Embryonic facial prominence (tissue), 1 donor: ENCODE results near the gene CCDC59.

Experiments
- DNase-seq: peaks from one replicate; pipeline ENCODE4 v3.0.0-alpha.2; 2016; ENCODE audit errors: extremely low spot score

The CCDC59 gene

DNA sequence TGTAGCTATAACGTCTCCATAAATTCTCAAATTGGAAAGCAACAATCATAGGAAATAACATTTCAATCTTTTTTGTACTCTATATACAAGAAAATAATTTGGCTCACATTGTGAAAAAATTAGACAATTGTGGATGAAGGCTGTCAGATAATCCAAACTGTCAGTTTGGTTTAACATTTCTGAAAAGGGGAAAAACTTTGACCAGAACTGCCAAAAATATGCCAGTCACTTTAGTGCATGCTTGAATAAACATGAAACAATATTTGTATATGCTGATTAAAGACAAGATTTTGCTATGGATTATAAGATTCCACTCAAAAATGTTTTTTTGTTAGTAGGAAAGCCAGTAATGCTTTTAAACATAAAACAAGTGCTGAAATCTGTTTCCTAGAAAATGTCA, 38.9 kb downstream of the CCDC59 start:
- no peak for DNase-seq

DNA sequence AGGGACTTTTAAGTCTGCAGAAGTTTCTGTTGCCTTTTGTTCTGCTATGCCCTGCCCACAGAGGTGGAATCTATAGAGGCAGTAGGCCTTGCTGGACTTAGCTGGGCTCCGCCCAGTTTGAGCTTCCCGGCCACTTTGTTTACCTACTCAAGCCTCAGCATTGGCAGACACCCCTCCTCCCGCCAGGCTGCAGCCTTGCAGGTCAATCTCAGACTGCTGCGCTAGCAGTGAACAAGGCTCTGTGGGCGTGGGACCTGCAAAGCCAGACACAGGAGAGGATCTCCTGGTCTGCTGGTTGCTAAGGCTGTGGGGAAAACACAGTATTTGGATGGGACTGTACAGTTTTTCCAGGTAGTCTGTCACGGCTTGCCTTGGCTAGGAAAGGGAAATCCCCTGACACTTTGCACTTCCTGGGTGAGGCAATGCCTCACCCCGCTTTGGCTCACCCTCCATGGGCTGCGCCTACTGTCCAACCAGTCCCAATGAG, 43.7 kb downstream of the CCDC59 start:
- no peak for DNase-seq
